ENCODE data around the gene SMCO3.

Gene SMCO3

DNA sequence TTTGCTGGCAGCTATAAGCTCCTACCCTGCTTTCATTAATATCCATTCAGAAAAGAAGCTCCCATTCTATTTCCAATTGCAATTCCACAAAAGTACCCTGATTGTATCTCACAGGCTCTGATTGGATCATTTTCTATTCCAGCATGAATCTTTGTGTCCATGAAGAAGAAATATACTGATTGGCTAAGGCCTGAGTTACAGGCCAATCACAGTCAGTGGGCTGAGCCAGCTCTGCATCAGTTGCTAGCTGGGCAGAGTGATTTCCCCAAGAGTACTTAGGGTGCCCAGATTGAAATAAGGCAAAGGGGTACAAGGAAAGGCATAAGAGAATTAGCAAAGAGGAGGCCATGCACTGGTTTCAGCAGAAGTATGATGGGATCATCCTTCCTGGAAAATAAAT, 14.9 kb upstream of the SMCO3 start:
- peak in 7 of 58 donors; percentile 1 to 7 (median 4) for DNase-seq

DNA sequence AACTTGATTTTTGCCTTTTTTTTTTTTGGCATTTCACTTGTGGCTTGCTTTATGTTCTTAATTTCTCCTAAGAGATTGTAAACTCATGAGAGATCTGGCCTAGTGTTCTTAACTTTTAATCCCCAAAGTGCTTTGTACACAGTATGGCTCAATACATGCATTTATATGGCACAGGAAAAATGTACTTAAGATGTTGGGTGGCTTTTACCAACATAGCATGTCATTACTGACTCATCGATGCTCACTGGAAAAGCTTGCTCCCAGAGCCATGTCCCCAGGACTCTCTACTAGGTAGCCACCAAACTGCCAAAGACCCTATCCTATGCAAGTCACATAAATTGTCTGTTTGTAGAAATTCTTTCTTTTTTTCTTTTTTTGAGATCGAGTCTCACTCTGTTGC, 13.1 kb upstream of the SMCO3 start:
- DNase-seq: no peak

DNA sequence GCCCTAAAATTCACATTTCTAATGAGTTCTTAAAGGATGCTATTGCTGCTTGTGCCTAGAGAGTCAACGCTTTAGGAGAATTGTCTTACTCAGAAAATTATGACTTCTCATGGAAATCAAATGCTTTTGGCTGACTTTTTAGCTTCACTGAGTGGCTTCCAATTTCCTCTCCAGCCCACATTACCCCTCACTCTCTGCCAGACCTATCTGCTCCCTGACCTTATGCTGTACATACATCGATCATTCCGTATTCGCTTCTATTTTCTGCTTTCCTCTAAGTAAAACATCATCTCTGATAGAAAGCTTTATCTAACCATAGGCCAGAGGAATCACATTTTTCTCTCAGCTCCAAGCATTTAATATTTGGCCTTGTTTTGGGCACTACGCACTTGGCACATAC, 12.5 kb upstream of the SMCO3 start:
- no peak for DNase-seq

- DNase-seq: no peak
These were observed 11.3 kb upstream of the SMCO3 start for GRCh38 chr12:14825256-14825655.

GRCh38 chr12:14824012-14824634, 10.1 kb upstream of the SMCO3 start:
- no peak for DNase-seq

- no peak for DNase-seq
These were observed 2.5 kb downstream of the SMCO3 start for GRCh38 chr12:14811486-14811885.

GRCh38 chr12:14810953-14811483, 3.0 kb downstream of the SMCO3 start:
- DNase-seq: no peak

DNA sequence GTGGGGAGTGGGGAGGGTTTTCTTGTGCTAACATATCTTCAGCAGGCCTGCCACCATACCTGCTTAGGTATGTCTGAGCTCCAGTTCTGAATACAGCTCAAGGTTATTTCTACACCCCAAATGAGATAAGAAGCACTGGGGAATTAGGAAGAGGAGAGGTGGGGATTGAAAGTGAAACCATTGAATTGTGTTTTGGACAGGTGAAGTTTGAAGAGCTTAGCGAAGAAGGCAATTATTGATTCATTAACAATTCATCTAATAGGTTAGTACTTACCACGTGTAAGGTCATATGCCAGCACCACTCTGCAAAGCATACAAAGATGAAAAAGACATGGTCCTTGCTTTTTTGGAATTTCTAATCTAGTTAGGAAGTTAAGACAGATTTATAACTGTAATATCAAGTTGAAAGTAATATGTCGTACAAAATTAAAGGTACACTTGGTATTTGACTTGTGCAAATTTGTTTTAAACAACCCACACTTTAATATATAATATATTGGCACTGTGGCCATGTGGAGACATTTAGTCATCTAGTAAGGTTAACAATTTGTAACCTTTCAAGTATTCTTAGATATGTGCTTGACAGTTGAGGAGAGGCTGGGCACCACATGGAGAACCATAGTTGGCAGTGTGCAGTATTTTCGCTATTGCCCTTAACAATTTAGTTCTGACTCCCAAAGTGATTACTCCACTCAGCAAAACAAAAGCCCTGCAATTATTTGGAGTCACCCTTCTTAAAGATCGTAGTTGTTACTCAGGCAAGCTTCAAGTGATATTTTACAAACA, 3.6 kb downstream of the SMCO3 start:
- no peak for DNase-seq

GRCh38 chr12:14803830-14804160, 10.2 kb downstream of the SMCO3 start:
- DNase-seq: no peak

- peak; percentile 26 to 100 (median 92) for DNase-seq
These were observed 10.8 kb downstream of the SMCO3 start, which contains the start of the genes C12orf60 and WBP11 for GRCh38 chr12:14803011-14803829. Gene C12orf60, plus strand, starts transcription at chr12:14803670. Its CDS starts 19,266 bp downstream, at chr12:14822936. Gene WBP11, minus strand, starts transcription at chr12:14803478. Its CDS starts 2,095 bp downstream, at chr12:14801383.

DNA sequence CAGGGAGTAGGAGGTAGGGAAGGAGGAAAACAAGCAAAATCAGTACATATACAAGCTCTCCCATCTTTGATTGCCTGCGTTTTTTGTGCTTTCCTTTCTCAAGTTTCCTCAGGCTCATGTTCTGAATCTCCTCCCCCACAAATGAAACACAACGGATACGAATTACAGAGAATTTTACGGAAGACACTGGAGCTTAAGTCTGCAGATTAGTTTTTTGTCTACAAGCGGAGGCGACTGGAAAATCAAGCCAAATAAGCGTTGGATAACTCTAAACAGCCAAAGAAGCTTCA, 11.3 kb downstream of the SMCO3 start:
- no peak for DNase-seq

GRCh38 chr12:14802247-14802646, 11.7 kb downstream of the SMCO3 start:
- DNase-seq: no peak

- no peak for DNase-seq
These were observed 18.9 kb downstream of the SMCO3 start for GRCh38 chr12:14795028-14795448.

DNA sequence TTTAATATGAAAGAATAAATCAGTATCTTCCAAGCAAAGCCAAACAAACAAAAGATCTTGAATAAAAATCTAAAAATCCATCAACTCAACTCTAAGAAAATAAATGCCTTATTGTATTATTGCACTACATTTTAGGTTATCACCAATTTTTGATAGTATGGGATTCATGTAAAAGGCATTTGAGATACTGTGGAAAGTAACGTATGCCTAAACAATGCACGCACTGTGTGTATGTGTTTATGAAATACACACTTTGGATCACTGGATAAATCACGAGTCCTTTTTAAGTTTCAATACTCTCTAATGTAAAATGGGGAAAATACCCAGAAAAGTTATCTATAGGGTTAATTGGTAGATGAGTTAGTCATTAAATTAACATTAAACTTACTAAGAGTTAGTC, 28.4 kb downstream of the SMCO3 start:
- no peak for DNase-seq

- no peak for DNase-seq
These were observed 29.5 kb downstream of the SMCO3 start for GRCh38 chr12:14784471-14784870.

DNA sequence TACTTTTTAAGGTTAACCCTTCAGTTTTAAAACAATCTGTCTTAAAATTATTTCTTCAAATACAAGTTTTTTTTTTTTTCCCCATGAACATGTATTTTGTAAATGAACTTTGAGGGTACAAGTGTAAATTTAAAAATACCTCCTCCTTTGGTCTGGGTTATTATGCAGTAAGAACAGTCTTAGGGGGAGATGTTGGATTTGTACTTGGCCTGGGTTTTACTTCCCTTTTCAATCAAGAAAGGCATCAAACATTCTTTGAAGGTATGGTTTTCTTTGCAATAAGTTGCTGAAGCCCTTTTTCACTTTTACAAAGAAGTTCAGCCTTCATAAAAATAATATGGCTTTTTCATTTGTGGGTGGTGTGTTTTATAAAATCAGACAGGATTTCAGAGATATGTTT, 31.2 kb downstream of the SMCO3 start:
- DNase-seq: no peak

GRCh38 chr12:14781563-14781962, 32.4 kb downstream of the SMCO3 start:
- DNase-seq: no peak

- DNase-seq: no peak
These were observed 33.1 kb downstream of the SMCO3 start for GRCh38 chr12:14780859-14781258.

GRCh38 chr12:14779834-14780233, 34.1 kb downstream of the SMCO3 start:
- no peak for DNase-seq

DNA sequence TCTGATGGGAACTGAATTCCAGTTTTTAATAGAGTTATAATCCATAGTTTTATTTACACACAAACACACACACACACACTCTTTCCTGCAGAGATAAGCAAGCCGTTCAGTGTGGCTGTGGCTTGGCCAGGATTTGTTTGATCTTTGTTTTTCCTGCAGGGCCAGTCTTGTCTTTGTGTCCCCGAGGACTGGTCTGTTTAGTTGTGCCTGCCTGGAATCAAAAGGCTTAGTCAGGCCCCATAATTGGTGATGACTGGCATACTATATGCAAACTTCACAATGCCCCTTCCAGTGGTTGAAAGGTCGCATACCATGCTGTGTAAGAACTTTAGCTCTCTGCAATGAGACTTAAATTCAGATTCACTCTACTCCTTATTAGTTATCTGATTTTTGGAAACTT, 36.7 kb downstream of the SMCO3 start:
- no peak for DNase-seq

- no peak for DNase-seq
These were observed 37.6 kb downstream of the SMCO3 start for GRCh38 chr12:14776236-14776961.

DNA sequence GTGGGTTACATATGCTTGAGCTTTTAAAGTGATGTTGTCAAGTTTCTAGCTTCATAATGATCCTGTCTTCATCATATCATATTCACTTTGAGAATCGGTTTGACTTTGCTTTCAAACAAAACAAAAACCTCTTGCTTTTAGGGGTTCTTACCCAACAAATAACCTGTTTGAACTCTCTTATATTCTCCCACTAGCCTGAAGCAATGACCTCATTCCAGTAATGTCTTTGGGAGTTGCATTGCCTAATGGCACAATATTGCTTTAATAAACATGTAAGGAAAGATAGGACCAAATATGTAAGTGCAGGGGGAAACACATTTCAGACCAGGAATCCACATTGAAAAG, 38.4 kb downstream of the SMCO3 start:
- no peak for DNase-seq
